Activated CD4-positive, CD25-positive, alpha-beta regulatory T cell treated with anti-CD3 and anti-CD28 coated beads, Interleukin-2, amount 50 U/mL, for 24 hours (primary cell): ENCODE results near the gene FSHR.

Experiments used
- ATAC-seq, 2 donors: fragments of 150-1000 bp; cut with Tn5 transposase; one replicate each; pipeline ENCODE4 v1.10.0; 2021; ENCODE audit warnings: mild to moderate bottlenecking in 1 of 2, moderate library complexity in 1 of 2

Gene FSHR

DNA sequence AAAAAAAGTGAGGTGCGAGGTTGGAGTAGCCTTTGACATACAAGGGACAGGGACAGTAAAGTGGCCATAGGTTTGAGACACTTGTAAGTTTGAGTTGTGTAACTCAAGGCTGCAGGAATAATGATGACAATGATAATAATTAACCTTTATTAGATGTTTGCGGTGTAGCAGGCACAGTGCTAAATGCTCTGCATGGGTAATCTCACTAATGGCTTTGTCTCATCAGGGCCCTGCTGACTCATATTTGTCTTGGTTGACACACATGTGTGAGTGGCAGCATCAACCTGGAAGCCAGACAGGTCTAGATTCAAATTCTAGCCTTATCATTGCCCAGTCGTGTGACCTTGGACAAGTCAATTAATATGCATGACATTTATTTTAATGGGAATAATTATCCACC is 126.2 kb downstream of the FSHR start:
- no peak for ATAC-seq

DNA sequence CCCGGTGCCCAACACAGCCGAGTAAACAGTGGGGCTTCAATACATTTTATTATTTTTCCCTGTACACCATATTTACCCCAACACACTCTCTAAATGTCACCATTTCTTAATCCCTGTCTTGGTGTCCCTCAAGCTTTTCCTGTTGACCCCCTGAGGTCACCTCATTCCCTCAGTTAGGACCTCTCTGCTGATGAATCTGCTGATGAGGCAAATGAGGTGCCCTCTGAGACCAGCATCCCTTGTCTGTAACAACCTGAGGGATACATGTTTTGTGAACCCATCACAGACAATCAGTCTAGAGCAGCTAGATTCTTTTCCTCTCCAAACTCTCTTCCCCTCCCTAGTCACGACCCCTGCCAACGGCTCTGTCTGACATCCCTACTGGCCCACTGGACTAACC is 127.6 kb downstream of the FSHR start:
- ATAC-seq = no peak

DNA sequence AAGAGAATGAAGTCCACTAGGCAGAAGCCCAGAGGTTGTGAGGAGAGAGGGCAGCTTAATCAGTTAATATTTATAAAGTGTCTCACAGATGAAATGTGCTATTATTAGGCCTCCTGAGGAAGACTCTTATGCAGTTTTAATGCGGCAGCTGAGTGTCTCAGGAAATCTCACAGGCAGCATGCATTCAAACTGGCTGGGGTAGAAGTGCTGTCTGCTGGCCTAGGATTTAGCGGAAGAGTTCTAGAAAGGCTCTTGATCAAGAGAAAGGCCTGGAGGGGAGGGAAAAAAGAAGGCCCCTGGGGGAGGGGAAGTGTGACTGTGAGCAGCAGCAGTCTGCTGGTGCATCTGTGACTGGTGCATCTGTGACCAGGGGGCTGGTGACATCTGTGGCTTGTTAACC is 133.0 kb downstream of the FSHR start:
- ATAC-seq = no peak

DNA sequence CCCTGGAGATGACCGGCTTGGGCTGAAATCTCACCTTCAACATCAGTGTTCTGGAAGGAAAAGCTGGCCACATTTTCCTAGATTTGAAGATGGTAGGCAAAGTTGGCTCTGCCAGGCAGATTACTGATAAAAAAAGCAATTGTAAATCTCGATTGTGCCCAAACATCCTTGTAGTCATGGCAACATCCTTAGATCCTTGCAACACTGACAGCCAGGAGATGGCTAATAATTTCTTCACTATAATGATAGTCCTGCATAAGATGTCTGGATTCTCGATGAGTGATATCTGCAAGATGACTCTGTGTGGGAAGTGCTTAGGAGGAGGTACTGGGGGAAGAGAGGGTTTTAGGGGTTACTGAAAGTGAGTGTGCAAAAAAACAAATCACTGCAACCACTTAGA is 149.1 kb downstream of the FSHR start:
- no peak for ATAC-seq

DNA sequence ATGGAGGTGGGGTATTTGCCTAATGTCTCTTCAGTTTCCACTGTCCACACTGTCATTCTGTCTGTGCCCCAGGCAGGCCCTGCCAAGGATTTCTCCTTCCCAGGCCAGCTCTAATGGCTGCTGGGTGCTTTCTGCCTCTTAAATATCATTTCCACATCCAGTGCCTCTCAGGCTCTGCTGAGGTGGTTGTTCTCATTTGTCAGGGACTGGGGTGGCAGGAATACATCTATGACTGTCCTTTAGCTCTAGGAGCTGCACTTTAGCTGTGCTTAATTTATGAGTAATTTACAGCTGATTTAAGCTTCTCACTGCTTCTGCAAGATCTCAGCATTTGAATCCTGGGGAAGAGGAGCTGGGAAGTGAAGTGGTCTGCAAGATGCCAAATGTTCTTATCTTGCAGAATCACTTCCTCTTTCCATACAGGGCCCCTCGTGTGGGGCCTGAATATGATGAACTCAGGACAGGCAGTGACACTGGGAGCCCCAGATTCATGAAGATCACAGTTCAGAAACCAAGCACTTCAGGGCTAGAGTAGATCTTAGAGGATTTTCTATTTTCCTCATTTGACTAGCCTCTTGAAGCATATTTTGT is 150.2 kb downstream of the FSHR start:
- no peak for ATAC-seq

DNA sequence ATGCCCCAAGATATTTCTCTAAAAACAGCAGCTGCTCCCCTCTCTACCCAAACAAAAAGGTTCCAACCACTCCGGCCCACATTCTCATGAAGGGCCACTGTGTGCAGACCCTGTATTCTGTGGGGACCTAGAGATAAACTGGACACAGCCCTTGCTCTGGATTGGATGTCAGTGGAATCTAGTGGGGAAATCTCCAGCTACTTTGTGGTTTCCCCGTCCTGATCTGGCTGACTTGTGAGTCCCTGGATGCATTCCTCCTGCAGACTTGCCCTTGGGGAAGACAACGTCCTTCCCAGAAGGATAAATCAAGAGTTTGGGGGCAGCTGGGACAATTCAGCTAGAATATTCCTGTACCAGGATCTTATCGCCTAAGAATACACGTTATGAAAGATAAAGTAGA is 151.1 kb downstream of the FSHR start:
- no peak for ATAC-seq

DNA sequence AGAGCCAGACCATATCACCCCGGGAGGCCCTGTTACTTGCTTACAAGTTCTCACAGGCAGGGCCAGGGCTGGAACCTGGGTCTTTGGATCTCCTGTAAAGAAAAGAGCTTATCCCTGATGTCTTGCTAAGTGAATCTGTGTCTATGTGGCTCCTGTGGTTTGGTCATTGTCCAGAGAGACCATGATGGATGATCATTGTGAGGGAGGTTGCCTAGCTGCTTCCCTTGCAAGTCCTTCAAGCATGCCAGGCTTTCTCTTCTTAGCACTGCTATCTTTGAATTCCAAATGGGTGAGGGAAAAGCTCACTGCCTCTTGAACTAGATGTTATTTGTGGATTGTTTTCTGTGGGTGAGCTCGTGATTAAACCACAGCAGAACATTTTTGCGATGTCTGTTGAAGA is 151.6 kb downstream of the FSHR start:
- ATAC-seq = no peak

DNA sequence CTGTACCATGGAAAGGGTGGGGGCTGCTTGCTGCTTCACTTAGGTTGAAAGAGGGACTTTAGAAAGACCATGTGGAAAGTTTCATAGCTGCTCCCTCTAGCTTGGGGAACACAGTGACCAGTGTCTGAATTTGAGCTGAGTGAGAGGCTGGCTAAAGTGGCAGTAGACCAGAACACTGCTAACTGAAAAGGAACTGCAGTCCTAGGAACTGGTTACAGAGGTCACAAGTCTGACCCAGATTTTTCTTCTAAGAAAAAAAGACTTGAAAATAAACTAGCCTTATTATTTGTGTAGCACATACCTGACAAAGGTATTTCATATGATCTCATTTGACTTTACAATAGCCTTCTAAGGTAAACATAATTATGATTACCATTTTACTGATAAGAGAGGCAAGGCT is 153.6 kb downstream of the FSHR start:
- no peak for ATAC-seq

DNA sequence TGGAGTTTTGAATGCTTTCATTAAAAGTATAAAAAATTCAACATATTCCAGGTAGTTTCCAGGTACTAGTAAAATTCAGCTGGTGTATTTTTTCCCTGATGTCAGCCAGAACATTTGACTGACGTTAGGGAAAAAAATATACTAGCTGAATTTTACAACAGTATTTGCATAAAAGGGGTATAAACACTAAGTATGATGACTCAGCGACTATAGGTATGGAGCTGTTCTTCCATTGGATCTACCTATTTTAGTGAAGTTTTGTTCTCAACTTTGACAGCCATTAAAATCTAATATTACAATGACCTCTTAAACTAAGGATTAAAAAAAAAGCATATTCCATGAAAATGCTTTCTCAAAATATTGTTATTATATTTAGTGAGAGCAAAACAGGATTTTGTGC is 155.9 kb downstream of the FSHR start:
- no peak for ATAC-seq

DNA sequence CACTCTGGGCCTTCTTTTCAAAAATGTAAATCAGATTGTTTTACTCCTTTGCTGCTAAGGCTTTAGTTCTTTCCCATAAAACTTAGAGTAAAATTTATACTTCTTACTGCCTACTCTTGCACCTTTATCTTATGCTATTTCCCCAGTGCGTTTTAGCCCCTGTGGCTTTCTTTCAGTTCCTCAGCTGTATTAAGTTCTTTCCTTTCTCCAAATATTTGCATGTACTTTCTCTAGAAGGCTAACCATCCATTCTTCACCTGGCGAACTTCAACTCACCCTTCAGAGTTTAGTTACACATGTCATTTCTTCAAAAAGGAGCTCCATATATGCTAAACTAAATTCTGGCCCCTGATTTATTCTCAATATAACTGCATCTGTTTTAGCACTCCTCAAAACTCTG is 160.7 kb downstream of the FSHR start:
- ATAC-seq = no peak

DNA sequence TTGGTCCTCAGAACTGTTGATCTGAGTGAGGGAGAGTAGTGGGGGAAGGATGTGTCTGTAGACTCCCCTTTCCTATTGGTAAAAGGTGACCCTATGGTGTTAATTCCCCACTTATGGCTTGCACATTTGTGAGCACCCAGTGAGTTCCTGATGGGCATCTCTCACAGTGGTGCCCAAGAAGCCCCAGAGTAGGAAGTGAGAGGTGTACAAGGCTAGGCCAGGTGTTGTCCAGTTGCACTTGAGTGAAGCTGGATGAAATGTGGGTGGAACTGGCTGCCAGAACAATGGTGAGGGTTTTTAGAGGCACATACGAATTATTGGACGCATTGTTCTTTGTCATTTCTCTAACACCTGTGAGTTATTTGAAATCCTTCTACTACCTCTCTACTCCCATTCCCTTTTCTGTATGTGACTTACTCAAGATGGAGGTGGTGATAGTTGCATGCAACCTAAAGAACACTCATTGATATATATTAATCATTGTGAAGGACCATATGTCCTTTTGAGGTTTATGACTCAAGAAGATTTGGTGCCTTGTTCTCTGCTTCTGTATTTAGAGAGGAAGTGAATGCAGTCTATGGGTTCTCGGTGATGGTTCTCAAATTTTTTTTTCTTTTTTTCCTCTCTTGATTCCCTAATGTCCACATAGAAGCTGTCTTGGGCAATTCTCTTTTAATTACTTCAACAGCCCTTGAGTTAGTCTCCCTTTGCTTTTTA is 162.7 kb downstream of the FSHR start:
- ATAC-seq = no peak

DNA sequence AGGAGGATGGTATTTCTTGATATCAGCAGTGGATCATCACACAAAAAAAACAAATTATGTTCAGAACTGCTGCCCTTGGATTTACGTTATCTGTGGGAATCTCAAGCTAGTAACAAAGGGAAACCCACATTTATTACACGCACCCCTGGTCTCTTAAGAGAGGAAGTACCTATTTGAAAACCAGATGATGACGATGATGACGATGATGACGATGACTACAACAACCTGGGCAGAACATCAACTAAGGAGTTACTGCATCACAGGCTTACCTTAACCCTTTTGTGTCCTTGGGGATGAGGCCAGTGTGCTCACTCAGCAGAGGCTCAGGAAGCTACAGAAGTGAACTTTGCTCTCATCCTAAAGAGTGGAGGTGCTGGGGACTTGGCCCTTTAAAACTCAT is 169.4 kb downstream of the FSHR start:
- no peak for ATAC-seq

DNA sequence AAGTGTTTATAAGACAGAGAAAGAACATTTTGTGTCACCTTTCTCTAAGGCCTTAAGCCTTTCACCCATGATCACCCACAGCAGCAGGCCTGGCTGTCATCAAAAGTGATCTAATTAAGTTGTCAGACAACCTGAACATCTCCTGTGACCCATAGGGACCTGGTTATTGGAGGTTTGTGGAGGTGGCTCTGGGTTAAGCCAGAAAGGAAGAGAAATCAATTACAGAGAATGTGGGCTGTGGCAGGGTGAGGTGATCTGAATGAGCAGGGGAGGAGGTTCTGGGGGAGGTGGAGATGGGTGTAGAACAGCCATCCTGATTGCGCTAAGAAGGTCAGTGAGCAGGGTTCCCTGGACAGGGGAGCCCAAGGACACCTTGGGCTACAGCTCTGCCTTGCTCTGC is 170.8 kb downstream of the FSHR start:
- no peak for ATAC-seq

DNA sequence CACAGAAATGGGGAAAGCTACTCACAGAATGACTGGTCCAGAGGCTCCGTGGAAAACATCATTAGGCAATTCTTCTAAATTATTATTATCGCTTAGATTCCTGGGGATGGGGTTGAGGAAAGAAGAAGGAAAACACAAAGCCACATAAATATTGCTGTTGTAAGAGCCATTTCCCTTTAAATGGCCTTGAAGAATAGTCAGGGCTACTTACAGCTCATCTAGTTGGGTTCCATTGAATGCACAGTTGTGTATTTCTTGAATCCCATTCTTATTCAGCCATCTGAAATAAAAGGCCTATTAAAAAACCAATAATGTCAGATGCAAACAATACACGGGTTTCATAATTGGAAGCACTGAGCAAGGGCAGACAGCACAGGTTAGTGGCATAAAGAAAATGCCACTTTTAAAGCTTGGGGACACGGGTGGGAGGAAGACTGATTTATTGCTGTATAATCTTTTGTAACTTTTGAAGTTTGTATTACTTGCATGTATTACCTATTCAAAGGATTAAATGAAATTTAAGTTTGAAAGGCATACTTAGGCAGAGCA is 171.4 kb downstream of the FSHR start:
- ATAC-seq = no peak

DNA sequence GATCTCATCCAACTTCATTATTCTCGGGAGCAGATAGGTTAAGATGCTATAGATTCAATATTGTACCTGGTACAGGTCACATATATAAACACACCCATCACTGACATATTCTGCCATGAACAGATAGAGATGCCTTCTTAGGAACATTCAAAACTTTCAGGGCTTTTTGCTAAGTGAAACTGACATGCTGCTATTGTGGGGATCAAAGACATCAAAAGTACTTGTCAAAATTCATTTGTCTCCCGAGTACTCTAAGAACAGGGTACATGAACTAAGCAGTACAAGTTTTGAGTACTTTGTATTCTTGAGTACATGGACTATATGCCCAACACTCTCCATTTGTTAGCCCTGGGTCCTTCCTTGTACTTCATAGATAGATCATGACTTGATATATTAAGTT is 173.5 kb downstream of the FSHR start:
- no peak for ATAC-seq

DNA sequence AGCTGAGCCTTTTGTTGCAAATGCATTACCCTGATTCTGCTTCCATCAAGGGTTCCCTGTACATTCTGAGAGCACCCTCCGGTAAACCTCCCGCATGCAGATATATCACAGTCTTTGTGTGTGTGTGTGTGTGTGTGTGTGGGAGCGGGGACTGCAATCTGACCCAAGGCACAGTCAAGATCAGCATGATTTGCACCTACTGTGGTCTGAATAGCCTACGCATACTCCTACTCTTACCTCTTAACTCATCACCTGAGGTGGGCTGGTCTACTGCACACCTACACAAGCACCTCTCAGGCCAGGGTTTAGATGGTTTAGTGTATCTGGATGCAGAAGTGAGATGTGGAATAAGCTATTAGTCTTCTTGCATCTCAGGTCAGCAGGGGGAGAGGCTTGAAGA is 174.6 kb downstream of the FSHR start:
- ATAC-seq = no peak

DNA sequence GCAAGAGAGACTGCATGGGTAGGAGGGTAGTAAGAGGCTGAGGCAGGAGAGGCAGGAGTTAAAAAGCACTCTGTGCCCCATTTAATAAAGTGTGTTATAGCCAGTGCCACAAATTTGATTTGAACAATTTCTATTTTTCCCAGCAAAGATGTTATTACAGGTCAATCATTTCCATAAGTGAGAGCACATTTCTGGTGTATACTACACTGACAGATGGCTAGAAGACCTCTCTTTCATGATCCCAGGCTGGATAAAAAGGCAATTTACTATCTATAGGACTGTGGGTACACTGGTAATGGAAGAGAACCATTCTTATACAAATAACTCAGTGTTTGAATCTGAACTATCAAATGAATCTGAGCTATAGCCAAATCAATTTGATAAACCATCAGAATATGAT is 176.2 kb downstream of the FSHR start:
- no peak for ATAC-seq

DNA sequence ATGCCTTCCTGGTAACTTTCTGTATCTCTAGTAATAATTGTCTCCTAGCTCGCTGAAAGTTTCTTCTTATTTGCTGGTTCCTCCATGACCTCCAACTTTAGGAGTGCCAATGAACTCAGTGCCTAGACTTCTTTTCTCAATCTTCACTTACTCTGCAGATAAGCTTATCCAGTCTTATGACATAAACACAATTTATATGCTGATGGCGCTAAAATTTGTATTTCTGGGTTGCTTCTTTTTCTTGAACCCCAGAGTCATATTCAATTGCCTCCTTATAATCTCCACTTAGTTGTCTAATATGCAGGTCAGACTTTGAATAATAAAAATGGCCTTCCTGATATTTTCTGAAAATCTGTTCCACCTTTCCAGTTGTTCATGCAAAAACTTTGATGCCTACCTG is 182.5 kb downstream of the FSHR start:
- ATAC-seq = no peak

DNA sequence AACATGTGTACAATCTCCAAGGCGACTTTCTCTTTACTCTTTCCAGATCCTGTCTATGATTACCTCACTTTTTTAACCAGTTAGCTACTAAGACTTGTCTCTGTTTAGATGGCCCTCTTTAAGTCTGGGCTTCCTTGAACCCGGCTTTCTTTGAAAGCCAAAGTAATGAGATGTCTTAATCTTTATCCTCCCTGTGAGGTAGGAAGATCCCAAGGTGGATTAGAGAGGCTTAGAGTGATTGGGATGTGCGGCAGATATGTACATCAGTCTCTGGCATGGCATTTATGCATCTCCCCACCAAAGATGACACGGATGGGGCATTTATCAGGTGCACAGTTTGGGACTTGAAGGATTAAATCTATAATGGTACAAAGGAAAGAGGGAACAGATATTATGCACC is 186.3 kb downstream of the FSHR start:
- ATAC-seq = no peak

DNA sequence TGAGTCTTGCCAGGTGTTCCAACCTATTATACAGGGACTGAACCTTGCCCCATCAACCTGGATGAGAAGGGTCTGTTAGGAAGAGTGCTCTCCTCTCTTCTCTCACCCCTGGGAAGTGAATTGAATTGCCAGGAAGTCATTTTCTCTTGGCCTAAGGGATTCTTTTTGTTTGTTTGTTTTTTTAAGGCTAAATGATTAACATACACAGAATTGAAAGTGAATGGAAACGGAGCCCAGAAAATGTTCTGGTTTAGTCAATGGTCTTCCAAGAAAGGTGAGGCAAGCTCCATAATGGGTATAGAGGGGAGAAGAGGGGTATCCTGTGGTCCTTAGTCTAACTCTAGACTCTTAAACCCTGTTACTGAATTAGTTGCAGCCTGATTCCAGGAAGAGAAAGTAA is 189.1 kb downstream of the FSHR start:
- ATAC-seq = no peak

DNA sequence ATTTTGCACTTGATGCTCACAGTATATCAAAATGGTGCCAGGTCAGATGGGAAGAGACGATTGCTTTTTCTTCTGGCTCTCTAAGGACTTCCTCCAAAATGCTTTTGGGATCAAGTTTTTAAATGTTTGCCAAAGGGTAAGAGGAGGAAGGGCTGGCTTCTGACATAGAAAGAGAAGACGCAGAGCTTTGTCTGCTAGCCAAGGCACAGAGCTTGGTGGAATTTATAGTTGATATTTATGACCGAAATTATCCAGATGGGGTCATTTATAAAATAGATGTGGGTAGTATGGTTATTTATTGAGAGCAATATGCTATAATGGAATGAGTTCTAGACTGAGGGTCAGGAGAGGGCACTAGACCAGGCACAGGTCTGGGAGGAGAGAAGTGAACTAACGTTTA is 193.3 kb downstream of the FSHR start:
- ATAC-seq = no peak

DNA sequence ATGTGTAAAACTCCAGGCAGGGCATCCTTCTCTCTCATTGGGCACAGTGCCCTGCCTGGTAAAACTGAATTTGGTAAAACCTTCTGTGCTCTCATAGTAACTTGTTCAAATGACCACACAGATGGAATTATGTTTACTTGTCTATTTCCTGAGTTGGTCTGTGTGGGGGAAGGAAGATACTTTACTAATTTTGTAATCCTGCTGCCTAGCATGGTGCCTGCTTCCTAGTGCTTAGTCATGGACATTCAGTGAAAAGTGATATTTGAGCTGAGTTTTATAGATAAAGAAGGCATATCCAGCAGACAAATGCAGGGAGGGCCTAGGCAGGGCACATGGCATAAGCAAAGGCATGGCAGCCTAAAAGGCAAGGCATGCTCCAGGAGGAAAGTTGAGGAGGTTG is 199.4 kb downstream of the FSHR start:
- no peak for ATAC-seq

DNA sequence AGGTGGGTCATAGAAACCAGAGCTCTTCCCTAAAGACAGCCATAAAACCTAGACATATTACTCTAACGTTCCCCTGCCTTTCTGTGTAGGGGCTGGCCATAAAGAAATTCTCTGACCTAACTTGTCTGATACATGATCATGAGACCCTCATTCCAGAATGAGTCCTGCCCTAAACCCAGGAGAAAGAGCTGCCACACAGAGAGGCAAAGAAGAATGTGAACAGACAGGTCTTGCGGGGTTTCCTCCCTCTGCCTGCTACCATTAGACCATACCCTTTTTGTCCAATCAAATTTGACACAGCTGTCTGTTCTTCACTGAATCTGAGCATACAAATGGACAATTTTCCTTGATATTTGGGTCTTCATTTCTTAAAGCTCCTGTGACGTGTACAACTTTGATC is 200.0 kb downstream of the FSHR start:
- no peak for ATAC-seq

DNA sequence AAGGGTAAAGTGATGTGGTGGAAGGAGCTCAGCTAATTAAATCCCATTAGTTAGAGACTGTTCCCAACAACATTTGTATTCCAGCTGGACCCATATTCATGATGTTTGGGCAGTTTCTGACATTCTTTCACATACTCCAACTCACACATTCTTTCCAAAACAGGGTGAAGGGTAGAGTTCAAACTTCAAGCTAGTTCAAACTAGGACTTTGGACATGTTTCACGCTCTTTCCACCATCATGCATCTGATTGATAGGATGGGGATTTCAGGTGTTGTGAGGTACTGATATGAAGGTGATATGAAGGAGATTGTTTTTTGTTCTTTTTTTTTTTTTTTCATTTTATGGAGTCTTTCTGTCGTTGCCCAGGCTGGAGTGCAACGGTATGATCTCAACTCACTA is 201.7 kb downstream of the FSHR start:
- no peak for ATAC-seq

DNA sequence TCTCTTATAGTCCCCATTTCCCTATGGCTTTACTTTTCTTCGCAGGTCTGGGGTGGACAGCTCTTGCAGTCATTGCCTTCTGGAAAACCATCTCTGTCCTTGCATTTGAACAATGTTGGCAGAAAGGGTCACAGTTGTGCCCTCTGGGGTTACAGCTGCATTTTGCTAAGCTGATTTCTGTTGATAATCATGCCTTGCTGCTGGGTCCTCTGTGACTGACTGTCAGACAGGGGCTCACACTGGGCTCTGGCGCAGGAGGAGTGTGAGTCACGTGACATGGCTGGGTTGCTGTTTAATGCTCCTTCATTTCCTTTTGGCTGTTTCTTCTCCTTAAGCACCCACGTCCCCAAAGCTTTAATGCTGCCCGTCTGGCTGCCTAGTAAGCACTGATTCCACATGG is 202.2 kb downstream of the FSHR start:
- ATAC-seq = no peak
